ENCODE measurements around the gene MRPS31.

Gene MRPS31

DNA sequence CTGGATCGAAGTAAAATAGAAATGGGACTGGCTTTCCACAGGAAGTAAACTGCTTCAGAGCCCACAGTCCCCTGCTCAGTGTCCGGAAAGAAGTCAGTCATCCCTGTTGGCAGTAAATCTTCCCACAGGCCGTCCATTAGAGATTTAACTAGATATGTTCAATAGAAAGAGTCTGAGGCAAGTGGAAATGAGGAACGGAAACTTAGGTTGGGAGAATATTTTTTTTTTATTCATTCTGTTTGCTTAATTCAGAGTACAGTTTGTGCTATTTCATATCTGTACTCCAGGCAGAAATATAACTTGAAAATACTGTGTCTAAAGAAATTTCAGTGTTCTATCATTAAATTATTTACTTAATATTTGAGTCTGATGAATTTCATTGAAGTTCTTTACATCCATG, 41.1 kb upstream of the MRPS31 start:
- Histone ChIP-seq H3K27me3 (replicated peaks in 2 of 5; ENCODE audit: control insufficient read depth in 4 of 5, insufficient read depth in 5 of 5, low read length in 4 of 5) (no peaks in the 10 kb centered on the region), H3K9me3 (ENCODE audit: control extremely low read depth in 1 of 5, control insufficient read depth in 4 of 5, insufficient read depth in 2 of 5, low read depth in 1 of 5, low read length in 4 of 5) (peaks cover 0 to 18% (median 3%) of the 10 kb centered on the region in 5 experiments), H3K36me3 (ENCODE audit: control insufficient read depth in 4 of 4, insufficient read depth in 4 of 4, low read length in 3 of 4) (peaks cover 10 to 54% (median 24%) of the 10 kb centered on the region in 4 experiments), H3K27ac (ENCODE audit: insufficient read depth in 1 of 2, low read depth in 1 of 2, low read length in 2 of 2, poor library complexity in 1 of 2, severe bottlenecking in 2 of 2) (peak overlapping the region; percentile 22), H3K4me1 (ENCODE audit: control extremely low read depth in 1 of 4, control insufficient read depth in 4 of 4, insufficient read depth in 4 of 4, low read length in 3 of 4) (peaks cover 0 to 13% (median 3%) of the 10 kb centered on the region in 4 experiments), H3K4me3 (ENCODE audit: control insufficient read depth in 1 of 7, extremely low read depth in 1 of 7, insufficient read depth in 4 of 7, low read depth in 2 of 7, low read length in 6 of 7) (no peak overlapping the region)
- 54% methylated on average over 3 of the region's 4 CpGs for WGBS (ENCODE audit: insufficient coverage)
- ChIA-PET POLR2A (no interaction called here), CTCF (interaction anchor here (1.4 kb wide), 1 partner anchor 35 kb away, joined by 4 read pairs; no protein-coding TSS in a partner anchor)
- peak in 1 of 3 donors; percentile 26 for DNase-seq

- CTCF ChIA-PET: no interaction called here
Measured at GRCh38 chr13:40809471-40809870, 38.5 kb upstream of the MRPS31 start.

DNA sequence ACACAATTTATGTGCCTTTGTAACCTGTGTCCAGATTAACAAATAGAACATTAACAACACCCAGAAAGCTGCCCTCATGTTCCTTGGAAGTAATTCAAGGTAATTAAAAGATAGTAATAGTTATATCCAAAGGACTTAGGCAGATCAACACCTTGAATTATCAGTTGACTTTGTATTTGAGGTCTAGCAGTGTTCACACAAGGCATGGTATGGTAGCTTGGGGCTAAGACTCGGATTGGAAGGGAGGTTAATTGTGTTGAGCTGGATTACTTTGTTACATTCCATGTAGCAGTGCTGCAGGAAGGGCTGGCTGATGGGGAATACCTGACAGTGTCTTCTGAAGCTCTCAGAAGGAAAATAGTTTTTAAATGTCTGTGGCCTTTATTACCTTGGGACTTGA, 35.3 kb upstream of the MRPS31 start:
- no CpG with 5 or more reads among the region's 1 CpG for WGBS (ENCODE audit: insufficient coverage)
- peaks cover 9 to 63% (median 40%) of the 10 kb centered on the region in 4 experiments for H3K36me3 ChIP-seq (ENCODE audit: control insufficient read depth in 4 of 4, insufficient read depth in 4 of 4, low read length in 3 of 4)
- DNase-seq: no peak
- no peaks in the 10 kb centered on the region for H3K27me3 ChIP-seq (replicated peaks in 2 of 5; ENCODE audit: control insufficient read depth in 4 of 5, insufficient read depth in 5 of 5, low read length in 4 of 5)
- no peak overlapping the region for H3K27ac ChIP-seq (ENCODE audit: insufficient read depth in 1 of 2, low read depth in 1 of 2, low read length in 2 of 2, poor library complexity in 1 of 2, severe bottlenecking in 2 of 2)
- H3K4me1 ChIP-seq (ENCODE audit: control extremely low read depth in 1 of 4, control insufficient read depth in 4 of 4, insufficient read depth in 4 of 4, low read length in 3 of 4): no peaks in the 10 kb centered on the region
- ChIA-PET POLR2A (no interaction called here), CTCF (interaction anchor here (1.3 kb wide), 1 partner anchor 8 kb away, joined by 3 read pairs; no protein-coding TSS in a partner anchor)
- H3K9me3 ChIP-seq (ENCODE audit: control extremely low read depth in 1 of 5, control insufficient read depth in 4 of 5, insufficient read depth in 2 of 5, low read depth in 1 of 5, low read length in 4 of 5): no peaks in the 10 kb centered on the region
- H3K4me3 ChIP-seq (ENCODE audit: control insufficient read depth in 1 of 7, extremely low read depth in 1 of 7, insufficient read depth in 4 of 7, low read depth in 2 of 7, low read length in 6 of 7): no peak overlapping the region

More at GRCh38 chr13:40809471-40809870, 38.5 kb upstream of the MRPS31 start:
- Histone ChIP-seq H3K36me3 (ENCODE audit: control insufficient read depth in 4 of 4, insufficient read depth in 4 of 4, low read length in 3 of 4) (peaks cover 10 to 63% (median 35%) of the 10 kb centered on the region in 4 experiments), H3K4me1 (ENCODE audit: control extremely low read depth in 1 of 4, control insufficient read depth in 4 of 4, insufficient read depth in 4 of 4, low read length in 3 of 4) (peaks cover 0 to 13% (median 3%) of the 10 kb centered on the region in 4 experiments), H3K9me3 (ENCODE audit: control extremely low read depth in 1 of 5, control insufficient read depth in 4 of 5, insufficient read depth in 2 of 5, low read depth in 1 of 5, low read length in 4 of 5) (peaks cover 0 to 2% (median 0%) of the 10 kb centered on the region in 5 experiments), H3K27me3 (replicated peaks in 2 of 5; ENCODE audit: control insufficient read depth in 4 of 5, insufficient read depth in 5 of 5, low read length in 4 of 5) (no peaks in the 10 kb centered on the region), H3K27ac (ENCODE audit: insufficient read depth in 1 of 2, low read depth in 1 of 2, low read length in 2 of 2, poor library complexity in 1 of 2, severe bottlenecking in 2 of 2) (no peak overlapping the region), H3K4me3 (ENCODE audit: control insufficient read depth in 1 of 7, extremely low read depth in 1 of 7, insufficient read depth in 4 of 7, low read depth in 2 of 7, low read length in 6 of 7) (no peak overlapping the region)
- no peak for DNase-seq
- 100% methylated on average over 5 of the region's 5 CpGs for WGBS (ENCODE audit: insufficient coverage)
- POLR2A ChIA-PET: no interaction called here

DNA sequence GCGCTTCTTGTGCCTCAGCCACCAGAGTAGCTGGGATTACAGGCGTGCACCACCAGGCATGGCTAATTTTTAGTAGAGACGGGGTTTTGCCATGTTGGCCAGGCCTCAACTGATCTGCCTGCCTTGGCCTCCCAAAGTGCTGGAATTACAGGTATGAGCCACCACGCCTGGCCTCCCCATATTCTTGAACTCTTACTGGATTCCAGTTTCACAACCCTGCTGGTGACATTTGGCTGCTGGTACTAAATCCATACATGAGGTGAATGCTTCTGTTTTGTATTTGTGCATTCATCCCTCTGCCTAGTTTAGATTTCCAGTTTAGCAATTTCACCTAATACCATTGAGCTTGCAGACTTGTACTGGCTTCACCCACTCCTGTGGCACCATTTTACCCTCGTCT, 32.3 kb upstream of the MRPS31 start:
- Histone ChIP-seq H3K27ac (ENCODE audit: insufficient read depth in 1 of 2, low read depth in 1 of 2, low read length in 2 of 2, poor library complexity in 1 of 2, severe bottlenecking in 2 of 2) (no peak overlapping the region), H3K9me3 (ENCODE audit: control extremely low read depth in 1 of 5, control insufficient read depth in 4 of 5, insufficient read depth in 2 of 5, low read depth in 1 of 5, low read length in 4 of 5) (no peaks in the 10 kb centered on the region), H3K4me3 (ENCODE audit: control insufficient read depth in 1 of 7, extremely low read depth in 1 of 7, insufficient read depth in 4 of 7, low read depth in 2 of 7, low read length in 6 of 7) (no peak overlapping the region), H3K4me1 (ENCODE audit: control extremely low read depth in 1 of 4, control insufficient read depth in 4 of 4, insufficient read depth in 4 of 4, low read length in 3 of 4) (peaks cover 0 to 6% (median 2%) of the 10 kb centered on the region in 4 experiments), H3K36me3 (ENCODE audit: control insufficient read depth in 4 of 4, insufficient read depth in 4 of 4, low read length in 3 of 4) (peaks cover 7 to 75% (median 41%) of the 10 kb centered on the region in 4 experiments), H3K27me3 (replicated peaks in 2 of 5; ENCODE audit: control insufficient read depth in 4 of 5, insufficient read depth in 5 of 5, low read length in 4 of 5) (no peaks in the 10 kb centered on the region)
- no peak for DNase-seq
- 95% methylated on average over 3 of the region's 5 CpGs for WGBS (ENCODE audit: insufficient coverage)
- CTCF ChIA-PET: no interaction called here
- POLR2A ChIA-PET: no interaction called here

DNA sequence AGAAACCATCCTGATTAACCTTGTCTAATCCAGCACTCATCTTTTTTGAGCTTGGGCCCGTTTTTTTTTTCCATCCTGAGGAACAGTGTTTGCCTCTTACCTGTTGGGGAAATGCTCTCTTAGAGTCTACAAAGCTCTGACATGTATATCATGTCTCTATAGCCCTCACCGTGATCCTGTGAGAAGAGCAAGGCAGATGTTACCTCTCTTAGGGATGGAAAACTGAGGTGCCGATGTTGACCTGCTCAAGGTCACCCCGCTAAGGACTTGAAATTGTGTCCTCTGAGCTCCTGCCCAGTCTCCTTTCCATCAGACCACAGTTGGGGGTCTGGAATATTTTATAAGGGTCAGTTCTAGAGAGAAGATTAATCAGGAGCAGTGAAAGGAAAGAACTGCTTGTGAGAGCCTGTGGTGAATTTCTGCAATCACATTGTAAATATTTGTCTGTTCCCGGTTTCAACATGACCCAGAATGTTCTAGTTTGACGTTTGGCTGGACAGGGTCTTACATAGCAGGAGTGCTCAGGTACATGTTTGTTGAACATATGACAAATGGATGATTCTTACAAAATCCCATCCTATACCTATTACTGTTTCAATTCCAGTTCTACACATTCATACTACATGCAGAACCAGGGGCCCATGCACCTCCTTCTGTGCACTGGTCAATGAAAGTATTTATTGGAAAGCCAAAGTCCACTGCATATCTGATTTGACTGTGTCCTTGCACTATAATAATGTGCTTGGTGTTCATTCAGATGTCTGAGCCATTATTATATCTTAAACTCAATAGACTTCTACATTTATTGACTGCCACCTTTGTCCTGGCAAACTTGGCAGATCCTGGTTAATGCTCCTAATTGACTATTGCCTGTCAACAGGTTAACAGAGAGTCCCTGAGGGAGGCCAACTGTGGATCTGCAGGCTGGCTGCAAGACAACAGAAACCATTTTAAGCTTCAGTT, 30.5 kb upstream of the MRPS31 start:
- Histone ChIP-seq H3K9me3 (ENCODE audit: control extremely low read depth in 1 of 5, control insufficient read depth in 4 of 5, insufficient read depth in 2 of 5, low read depth in 1 of 5, low read length in 4 of 5) (no peaks in the 10 kb centered on the region), H3K4me3 (ENCODE audit: control insufficient read depth in 1 of 7, extremely low read depth in 1 of 7, insufficient read depth in 4 of 7, low read depth in 2 of 7, low read length in 6 of 7) (no peak overlapping the region), H3K36me3 (ENCODE audit: control insufficient read depth in 4 of 4, insufficient read depth in 4 of 4, low read length in 3 of 4) (peaks cover 6 to 67% (median 33%) of the 10 kb centered on the region in 4 experiments), H3K27me3 (replicated peaks in 2 of 5; ENCODE audit: control insufficient read depth in 4 of 5, insufficient read depth in 5 of 5, low read length in 4 of 5) (no peaks in the 10 kb centered on the region), H3K4me1 (ENCODE audit: control extremely low read depth in 1 of 4, control insufficient read depth in 4 of 4, insufficient read depth in 4 of 4, low read length in 3 of 4) (peaks cover 0 to 10% (median 3%) of the 10 kb centered on the region in 4 experiments), H3K27ac (ENCODE audit: insufficient read depth in 1 of 2, low read depth in 1 of 2, low read length in 2 of 2, poor library complexity in 1 of 2, severe bottlenecking in 2 of 2) (no peak overlapping the region)
- WGBS (ENCODE audit: insufficient coverage): 94% methylated on average over 5 of the region's 6 CpGs
- no peak for DNase-seq
- ChIA-PET POLR2A (no interaction called here), CTCF (no interaction called here)

GRCh38 chr13:40800559-40800958, 29.6 kb upstream of the MRPS31 start:
- POLR2A ChIA-PET: no interaction called here

DNA sequence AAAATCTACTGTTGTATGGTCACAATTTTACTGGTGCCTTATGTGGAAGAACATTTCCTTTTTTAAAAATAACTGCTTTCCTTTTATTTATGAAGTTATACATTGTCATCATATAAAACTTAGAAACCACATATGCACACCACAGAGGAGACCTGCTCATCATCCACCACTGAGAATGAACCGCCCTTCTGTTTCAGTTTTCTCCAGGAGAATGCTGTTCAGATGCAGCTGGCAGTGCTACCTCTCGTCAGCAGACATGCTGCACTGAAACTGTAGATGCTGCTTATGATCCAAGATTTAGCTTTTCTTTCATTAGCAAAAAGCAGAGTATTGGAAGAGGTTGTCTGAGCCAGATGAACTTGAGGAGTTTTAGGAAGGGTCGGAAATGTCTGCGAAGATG, 28.5 kb upstream of the MRPS31 start:
- ChIA-PET POLR2A (no interaction called here), CTCF (interaction anchor here (0.8 to 1.7 kb wide), 2 partner anchors 14 to 56 kb away, joined by 3 to 4 read pairs; no protein-coding TSS in a partner anchor)
- Histone ChIP-seq H3K27me3 (replicated peaks in 2 of 5; ENCODE audit: control insufficient read depth in 4 of 5, insufficient read depth in 5 of 5, low read length in 4 of 5) (no peaks in the 10 kb centered on the region), H3K9me3 (ENCODE audit: control extremely low read depth in 1 of 5, control insufficient read depth in 4 of 5, insufficient read depth in 2 of 5, low read depth in 1 of 5, low read length in 4 of 5) (no peaks in the 10 kb centered on the region), H3K4me3 (ENCODE audit: control insufficient read depth in 1 of 7, extremely low read depth in 1 of 7, insufficient read depth in 4 of 7, low read depth in 2 of 7, low read length in 6 of 7) (no peak overlapping the region), H3K36me3 (ENCODE audit: control insufficient read depth in 4 of 4, insufficient read depth in 4 of 4, low read length in 3 of 4) (peaks cover 7 to 64% (median 33%) of the 10 kb centered on the region in 4 experiments), H3K27ac (ENCODE audit: insufficient read depth in 1 of 2, low read depth in 1 of 2, low read length in 2 of 2, poor library complexity in 1 of 2, severe bottlenecking in 2 of 2) (no peak overlapping the region), H3K4me1 (ENCODE audit: control extremely low read depth in 1 of 4, control insufficient read depth in 4 of 4, insufficient read depth in 4 of 4, low read length in 3 of 4) (peaks cover 0 to 10% (median 3%) of the 10 kb centered on the region in 4 experiments)
- no peak for DNase-seq
- WGBS (ENCODE audit: insufficient coverage): 100% methylated on average over 2 of the region's 4 CpGs

More at GRCh38 chr13:40800559-40800958, 29.6 kb upstream of the MRPS31 start:
- H3K4me1 ChIP-seq (ENCODE audit: control extremely low read depth in 1 of 4, control insufficient read depth in 4 of 4, insufficient read depth in 4 of 4, low read length in 3 of 4): peaks cover 0 to 10% (median 3%) of the 10 kb centered on the region in 4 experiments
- no peak overlapping the region for H3K4me3 ChIP-seq (ENCODE audit: control insufficient read depth in 1 of 7, extremely low read depth in 1 of 7, insufficient read depth in 4 of 7, low read depth in 2 of 7, low read length in 6 of 7)
- no peak for DNase-seq
- no peak overlapping the region for H3K27ac ChIP-seq (ENCODE audit: insufficient read depth in 1 of 2, low read depth in 1 of 2, low read length in 2 of 2, poor library complexity in 1 of 2, severe bottlenecking in 2 of 2)
- no peaks in the 10 kb centered on the region for H3K9me3 ChIP-seq (ENCODE audit: control extremely low read depth in 1 of 5, control insufficient read depth in 4 of 5, insufficient read depth in 2 of 5, low read depth in 1 of 5, low read length in 4 of 5)
- CTCF ChIA-PET: no interaction called here
- peaks cover 7 to 66% (median 34%) of the 10 kb centered on the region in 4 experiments for H3K36me3 ChIP-seq (ENCODE audit: control insufficient read depth in 4 of 4, insufficient read depth in 4 of 4, low read length in 3 of 4)
- 100% methylated on average over 1 of the region's 5 CpGs for whole genome bisulfite sequencing (ENCODE audit: insufficient coverage)
- H3K27me3 ChIP-seq (replicated peaks in 2 of 5; ENCODE audit: control insufficient read depth in 4 of 5, insufficient read depth in 5 of 5, low read length in 4 of 5): no peaks in the 10 kb centered on the region
